Left renal cortex interstitium (tissue), 4 donors: ENCODE measurements around the gene CCDC86. TPM values are rescaled to one million over a fixed set of nuclear protein-coding genes. Genes with fewer than 3 reads are reported as not detected.

Experiments
- DNase-seq, 4 donors: peaks; one replicate each; pipeline ENCODE4 v3.0.0-alpha.2; 2013; ENCODE audit warnings: low read depth in 4 of 4, low spot score in 2 of 4, missing footprints in 1 of 4
- polyA plus RNA-seq, 4 donors: library from polyadenylated mRNA; unstranded; fragments of 120-200 nt; gene quantifications; one replicate each; pipeline ENCODE4 v1.2.1, GENCODE V29; 2013; ENCODE audit not compliant: insufficient read length in 4 of 4

CCDC86 gene
- polyA plus RNA-seq, 4 donors = 15.9 to 25.8 (median 22.0) TPM

DNA sequence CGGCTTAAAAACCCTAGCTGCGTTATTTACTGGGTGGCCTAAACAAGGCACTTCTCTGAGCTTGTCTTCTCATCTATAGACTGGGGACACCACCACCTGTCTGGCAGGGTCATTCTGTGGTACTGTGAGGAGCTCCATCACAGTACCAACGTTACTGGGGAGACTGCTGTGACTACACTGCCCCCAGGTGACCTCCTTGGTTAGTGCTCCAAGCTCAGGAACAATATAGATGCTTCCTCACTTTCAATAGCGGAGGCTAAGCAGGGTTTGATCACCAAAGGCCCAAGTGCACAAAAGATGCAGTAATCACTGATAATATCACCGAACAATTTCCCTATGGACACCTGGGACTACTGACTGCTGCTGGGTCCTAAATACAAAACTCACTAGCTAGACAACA is 45.6 kb downstream of the CCDC86 start:
- no peak for DNase-seq

DNA sequence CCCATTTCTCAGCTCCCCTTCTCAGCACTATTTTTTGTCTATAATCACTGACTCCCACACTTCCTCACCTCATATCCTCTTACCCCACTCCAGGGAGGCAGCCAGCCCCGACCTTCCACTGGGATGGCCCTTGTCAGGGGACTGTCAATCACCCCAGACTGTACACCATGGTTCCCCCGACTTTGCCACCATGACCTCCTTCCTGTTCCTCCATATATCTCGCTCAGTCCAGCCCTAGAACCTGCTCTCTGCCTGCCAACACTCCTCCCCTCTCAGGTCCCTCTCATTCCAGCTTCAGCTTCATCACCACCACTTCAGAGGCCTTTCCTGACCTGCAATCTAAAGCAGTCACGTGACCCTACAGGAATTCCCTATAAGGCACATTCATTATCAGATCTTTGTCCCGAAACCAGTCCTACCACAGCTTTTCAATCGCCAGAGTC is 48.0 kb downstream of the CCDC86 start:
- DNase-seq = no peak

DNA sequence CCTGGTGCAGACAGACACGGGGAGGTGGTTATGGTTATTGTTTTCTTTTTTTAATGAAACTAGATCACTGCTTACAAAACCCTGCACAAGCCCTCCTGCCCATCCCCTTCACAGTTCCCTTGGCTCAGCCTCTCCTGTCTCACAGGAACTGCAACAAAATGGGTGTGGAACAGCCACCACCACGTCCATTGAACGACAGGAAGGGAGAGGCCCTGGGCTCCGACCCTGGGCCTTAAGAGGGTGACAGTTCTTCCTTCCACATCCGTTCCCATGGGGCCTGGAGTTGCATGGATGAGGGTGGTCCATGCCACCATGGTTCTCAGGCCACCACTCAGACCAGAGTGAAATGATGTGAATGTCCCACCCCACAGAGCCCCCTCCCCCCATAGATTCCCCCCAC is 48.8 kb downstream of the CCDC86 start:
- DNase-seq = no peak

DNA sequence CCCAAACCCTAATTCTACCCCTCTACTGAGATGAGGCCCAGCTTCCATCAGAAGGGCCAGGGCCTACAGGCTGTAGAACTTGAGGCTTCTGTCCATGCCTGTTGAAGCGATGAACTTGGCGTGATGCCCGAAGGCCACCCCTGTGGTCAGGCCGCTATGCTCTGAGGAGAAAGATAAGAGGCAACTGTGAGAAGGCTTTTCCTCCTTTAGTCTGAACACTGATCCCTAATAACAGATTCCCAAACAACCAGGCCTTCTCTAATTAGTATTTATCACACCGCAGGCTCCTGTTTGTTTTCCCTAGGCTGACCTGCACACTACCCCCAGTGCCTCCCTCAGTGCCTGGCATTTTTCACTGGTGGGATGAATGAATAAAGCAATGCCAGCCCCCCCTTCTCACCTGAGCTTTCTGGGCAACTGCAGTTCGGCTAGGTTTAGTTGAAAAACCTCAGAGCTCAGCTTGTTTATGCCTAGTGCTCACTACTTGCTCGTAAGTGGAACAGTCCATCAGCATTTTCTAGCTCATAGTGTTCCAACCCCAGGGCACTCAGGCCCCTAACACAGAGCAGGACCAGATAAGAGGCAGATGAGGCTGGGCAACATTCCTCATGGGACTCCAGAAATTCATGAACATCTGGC is 49.3 kb downstream of the CCDC86 start:
- DNase-seq = no peak

DNA sequence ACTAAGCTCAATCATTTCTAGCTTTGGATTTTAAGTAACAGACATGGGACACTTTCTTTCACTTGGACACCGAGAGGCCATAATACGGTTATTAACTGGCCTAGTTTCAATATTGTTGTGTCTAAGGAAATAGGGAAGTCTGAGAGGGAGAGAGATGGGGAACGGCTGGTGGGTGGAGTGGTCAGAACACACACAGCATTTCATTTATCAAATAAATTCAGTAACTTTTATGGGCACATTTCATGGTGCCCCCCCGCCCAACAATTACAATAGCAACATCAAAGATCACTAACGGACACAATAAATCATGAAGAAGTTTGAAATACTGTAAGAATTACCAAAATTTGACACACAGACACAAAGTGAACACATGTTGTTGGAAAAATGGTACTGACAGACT is 53.8 kb downstream of the CCDC86 start:
- DNase-seq = no peak

DNA sequence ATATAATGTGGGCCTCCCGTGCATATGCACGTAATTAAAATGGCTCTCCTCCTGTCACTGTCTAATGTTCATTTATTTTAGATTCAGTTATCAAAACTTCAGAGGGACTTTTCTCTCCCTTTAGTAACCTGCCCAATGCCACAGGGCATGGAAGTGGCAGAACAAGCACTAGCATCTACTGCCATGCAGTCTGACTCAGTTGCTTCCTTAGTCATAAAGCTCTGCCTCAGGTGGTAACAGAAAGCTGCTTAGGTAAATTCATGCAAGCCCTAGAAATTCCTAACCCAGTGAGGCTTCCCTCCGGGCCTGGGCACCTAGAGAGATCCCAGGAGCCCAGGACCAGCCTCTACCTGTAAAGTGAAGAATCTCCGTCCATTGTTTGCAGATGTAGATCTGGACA is 55.6 kb downstream of the CCDC86 start:
- DNase-seq = no peak

DNA sequence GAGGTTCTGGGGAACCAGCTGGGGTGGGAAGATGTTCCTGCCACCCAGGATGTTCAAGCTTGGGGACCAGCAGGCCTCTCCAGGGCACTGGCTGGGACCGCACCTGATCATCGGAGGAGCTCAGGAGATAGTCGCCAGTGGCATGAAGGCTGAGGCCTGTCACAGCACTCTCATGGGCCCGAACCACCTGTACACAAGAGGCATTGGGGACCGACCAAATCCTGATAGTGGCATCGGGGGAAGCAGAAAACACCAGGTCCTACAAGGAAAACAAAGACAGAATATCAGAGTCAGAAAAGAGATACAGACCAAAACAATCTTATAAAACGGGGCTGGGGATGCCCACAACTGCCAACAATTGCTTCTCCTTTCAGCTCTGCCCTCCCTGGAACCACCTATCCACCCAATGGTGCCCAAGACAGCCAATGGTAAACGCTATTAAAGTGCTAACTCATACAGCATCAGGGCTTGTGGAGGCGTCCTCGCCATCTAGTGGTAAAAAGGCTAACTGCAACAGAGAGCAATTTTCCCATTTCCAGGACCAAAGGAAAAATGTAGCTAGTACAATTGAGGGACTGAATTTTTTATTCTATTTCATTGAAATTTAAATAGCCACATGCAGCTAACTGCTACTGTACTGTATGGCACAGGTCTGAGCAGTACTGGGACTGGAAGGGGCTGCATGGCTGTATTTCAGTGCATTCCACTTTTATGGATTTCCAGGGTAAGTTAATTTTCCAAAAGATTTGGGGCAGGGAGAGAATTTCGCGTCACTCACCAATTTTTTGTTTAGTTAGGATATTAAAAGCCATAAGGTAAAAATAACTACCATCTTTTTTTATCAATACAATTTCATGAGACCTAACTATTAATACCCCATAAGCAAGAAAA is 57.4 kb downstream of the CCDC86 start:
- DNase-seq = peak in 1 of 4 donors; percentile 45

DNA sequence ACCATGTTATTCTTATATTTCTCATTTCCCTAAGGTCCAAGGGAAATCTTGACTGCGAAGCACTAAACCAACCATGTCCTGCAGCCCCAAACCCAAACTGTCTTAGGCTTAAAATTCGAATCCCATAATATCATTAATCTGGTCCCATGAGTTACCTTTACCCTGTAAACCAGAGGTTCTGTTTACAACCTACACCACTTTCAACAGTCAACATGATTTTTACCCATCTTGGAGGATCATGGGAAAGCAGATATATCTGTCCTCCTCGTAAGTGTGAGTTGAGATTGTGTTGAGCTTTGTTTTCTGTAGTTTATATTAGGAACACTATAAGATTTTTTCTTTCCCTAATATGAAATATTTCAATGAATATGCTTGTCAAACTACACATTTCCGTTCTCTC is 58.1 kb downstream of the CCDC86 start:
- DNase-seq = no peak

Other genes with a start within 250 kb of the CCDC86 start
- not detected for gene MS4A8, start 142.5 kb upstream of the CCDC86 start, polyA plus RNA-seq
- gene MS4A18, start 117.4 kb upstream of the CCDC86 start, polyA plus RNA-seq = not detected
- not detected for gene MS4A15, start 85.2 kb upstream of the CCDC86 start, polyA plus RNA-seq
- under 1 TPM; 0.10 to 0.25 (median 0.16) TPM for gene MS4A10, start 56.8 kb upstream of the CCDC86 start, polyA plus RNA-seq
- under 1 TPM; 0.18 to 0.39 (median 0.20) TPM for gene PTGDR2, start 13.8 kb downstream of the CCDC86 start, polyA plus RNA-seq
- under 1 TPM in 1 of 4 donors, not detected in 3; 0.22 TPM for gene ZP1, start 25.4 kb downstream of the CCDC86 start, polyA plus RNA-seq
- 100 to 1,000 TPM; 113 to 153 (median 130) TPM for gene PRPF19, start 64.5 kb downstream of the CCDC86 start, polyA plus RNA-seq
- 100 to 1,000 TPM in 1 of 4 donors, 10 to 100 TPM in 3; 76.1 to 111 (median 91.6) TPM for gene TMEM109, start 72.0 kb downstream of the CCDC86 start, polyA plus RNA-seq
- gene TMEM132A, start 82.3 kb downstream of the CCDC86 start, polyA plus RNA-seq = 100 to 1,000 TPM in 1 of 4 donors, 10 to 100 TPM in 3; 41.3 to 109 (median 88.1) TPM
- 10 to 100 TPM; 19.1 to 24.5 (median 20.6) TPM for gene SLC15A3, start 110.1 kb downstream of the CCDC86 start, polyA plus RNA-seq
- 1 to 10 TPM in 3 of 4 donors, under 1 TPM in 1; 0.62 to 1.8 (median 1.4) TPM for gene CD6, start 129.6 kb downstream of the CCDC86 start, polyA plus RNA-seq